Neural progenitor cell (in vitro differentiated cells): Measurements from ENCODE around the gene NLK. TPM values are rescaled to one million over a fixed set of nuclear protein-coding genes. Genes with fewer than 3 reads are reported as not detected.
A peak's percentile ranks its signal among the peaks of the same experiment; 100 is the strongest.

Experiments used
- DNase-seq: peaks from one replicate; pipeline ENCODE4 v3.0.0-alpha.2; 2016; ENCODE audit warnings: low spot score
- H2AFZ ChIP-seq: fragments of 200-600 bp; sonication (generic); replicated peaks from 2 replicates; pipeline ENCODE4 v1.6.1; 2016; ENCODE audit warnings: antibody characterized with exemption
- H3F3A ChIP-seq: fragments of 200-600 bp; sonication (generic); 2 replicates; pipeline ENCODE4 v1.6.1; 2016; ENCODE audit warnings: antibody characterized with exemption, low read depth
- H3K27ac ChIP-seq: fragments of 200-600 bp; sonication (generic); 2 replicates; pipeline ENCODE4 v1.5.1; 2016; ENCODE audit warnings: mild to moderate bottlenecking
- H3K27me3 ChIP-seq: fragments of 200-600 bp; sonication (generic); 2 replicates; pipeline ENCODE4 v1.6.1; 2016; ENCODE audit warnings: mild to moderate bottlenecking, moderate library complexity
- H3K36me3 ChIP-seq: fragments of 200-600 bp; sonication (generic); 2 replicates; pipeline ENCODE4 v1.5.1; 2016
- H3K4me1 ChIP-seq: fragments of 200-600 bp; sonication (generic); 2 replicates; pipeline ENCODE4 v1.6.1; 2016; ENCODE audit warnings: mixed run types
- H3K4me2 ChIP-seq: fragments of 200-600 bp; sonication (generic); 2 replicates; pipeline ENCODE4 v1.6.1; 2016
- H3K4me3 ChIP-seq: fragments of 200-600 bp; sonication (generic); 2 replicates; pipeline ENCODE4 v1.5.1; 2016
- H3K79me2 ChIP-seq: fragments of 200-600 bp; sonication (generic); 2 replicates; pipeline ENCODE4 v1.6.1; 2016; ENCODE audit warnings: low read depth
- H3K9ac ChIP-seq: fragments of 200-600 bp; sonication (generic); 2 replicates; pipeline ENCODE4 v1.6.1; 2016
- H3K9me3 ChIP-seq: fragments of 200-600 bp; sonication (generic); 2 replicates; pipeline ENCODE4 v1.5.1; 2016; ENCODE audit warnings: low read depth
- H4K20me1 ChIP-seq: fragments of 200-600 bp; sonication (generic); 2 replicates; pipeline ENCODE4 v1.6.1; 2016; ENCODE audit warnings: low read depth
- H3K27ac Mint-ChIP-seq: 3 replicates; pipeline ENCODE4 v1.8.0; 2021; ENCODE audit warnings: mixed read lengths
- H3K27me3 Mint-ChIP-seq: 2 replicates; pipeline ENCODE4 v1.8.0; 2022; ENCODE audit warnings: low read depth, mild to moderate bottlenecking, inconsistent platforms, moderate library complexity, mixed read lengths; ENCODE audit not compliant: insufficient read depth
- H3K36me3 Mint-ChIP-seq: 3 replicates; pipeline ENCODE4 v1.8.0; 2021; ENCODE audit warnings: mixed read lengths
- H3K4me1 Mint-ChIP-seq: 3 replicates; pipeline ENCODE4 v1.8.0; 2021; ENCODE audit warnings: mixed read lengths
- H3K4me3 Mint-ChIP-seq: 3 replicates; pipeline ENCODE4 v1.8.0; 2021; ENCODE audit warnings: mild to moderate bottlenecking, moderate library complexity, mixed read lengths
- H3K9me3 Mint-ChIP-seq: 3 replicates; pipeline ENCODE4 v1.8.0; 2020; ENCODE audit warnings: mixed read lengths
- EZH2 ChIP-seq: fragments of 200-600 bp; sonication (generic); IDR thresholded peaks from 2 replicates; pipeline ENCODE4 v1.6.1; 2017; ENCODE audit warnings: antibody characterized with exemption, mild to moderate bottlenecking, moderate library complexity
- EZH2phosphoT487 ChIP-seq: fragments of 200-600 bp; sonication (generic); IDR thresholded peaks from 2 replicates; pipeline ENCODE4 v1.6.1; 2017; ENCODE audit warnings: antibody characterized with exemption
- total RNA-seq: library from RNA; depleted of rRNA; stranded (reverse); fragments of >200 nt; gene quantifications from 2 replicates; pipeline ENCODE4 v1.2.3, GENCODE V29; 2015; ENCODE audit warnings: low replicate concordance
- TF ChIP-seq, protein P1 (sequence below): fragments of 200-600 bp; sonication (generic); IDR thresholded peaks from 2 replicates; pipeline ENCODE4 v1.5.1; 2017; ENCODE audit warnings: antibody characterized with exemption, mild to moderate bottlenecking

NLK gene
- total RNA-seq, 1 donor from 2014 or later: 61.7 TPM

DNA sequence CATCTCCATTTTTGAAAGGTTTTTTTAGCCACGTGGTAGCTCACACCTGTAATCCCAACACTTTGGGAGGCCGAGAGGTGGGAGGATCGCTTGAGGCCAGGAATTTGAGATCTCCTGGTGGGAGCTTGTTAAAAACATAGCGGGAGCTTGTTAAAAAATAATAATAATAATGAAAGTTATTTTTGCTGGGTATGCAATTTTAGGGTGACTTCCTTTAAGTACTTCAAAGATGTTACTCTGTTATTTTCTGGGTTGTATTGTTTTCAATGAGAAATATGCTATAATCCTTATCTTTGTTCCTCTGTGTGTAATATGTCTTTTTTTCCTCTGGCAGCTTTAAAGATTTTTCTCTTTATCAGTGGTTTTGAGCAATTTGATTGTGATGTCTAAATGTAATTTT is 48.1 kb downstream of the NLK start:
- Histone ChIP-seq H3K9me3 (peaks cover 6% of the 10 kb centered on the region), H3F3A (no peaks in the 10 kb centered on the region), H3K36me3 (no peaks in the 10 kb centered on the region), H3K4me3 (no peak overlapping the region), H3K9ac (no peak overlapping the region), H4K20me1 (peaks cover 35% of the 10 kb centered on the region), H3K27me3 (no peaks in the 10 kb centered on the region), H3K4me2 (no peak overlapping the region), H2AFZ (no peak overlapping the region), H3K27ac (no peak overlapping the region), H3K4me1 (peaks cover 22% of the 10 kb centered on the region), H3K79me2 (peaks cover 100% of the 10 kb centered on the region)
- peaks cover 10% of the 10 kb centered on the region for H3K9me3 Mint-ChIP-seq
- H3K27ac Mint-ChIP-seq: no peak overlapping the region
- H3K27me3 Mint-ChIP-seq: no peaks in the 10 kb centered on the region
- TF ChIP-seq, protein P1, sequence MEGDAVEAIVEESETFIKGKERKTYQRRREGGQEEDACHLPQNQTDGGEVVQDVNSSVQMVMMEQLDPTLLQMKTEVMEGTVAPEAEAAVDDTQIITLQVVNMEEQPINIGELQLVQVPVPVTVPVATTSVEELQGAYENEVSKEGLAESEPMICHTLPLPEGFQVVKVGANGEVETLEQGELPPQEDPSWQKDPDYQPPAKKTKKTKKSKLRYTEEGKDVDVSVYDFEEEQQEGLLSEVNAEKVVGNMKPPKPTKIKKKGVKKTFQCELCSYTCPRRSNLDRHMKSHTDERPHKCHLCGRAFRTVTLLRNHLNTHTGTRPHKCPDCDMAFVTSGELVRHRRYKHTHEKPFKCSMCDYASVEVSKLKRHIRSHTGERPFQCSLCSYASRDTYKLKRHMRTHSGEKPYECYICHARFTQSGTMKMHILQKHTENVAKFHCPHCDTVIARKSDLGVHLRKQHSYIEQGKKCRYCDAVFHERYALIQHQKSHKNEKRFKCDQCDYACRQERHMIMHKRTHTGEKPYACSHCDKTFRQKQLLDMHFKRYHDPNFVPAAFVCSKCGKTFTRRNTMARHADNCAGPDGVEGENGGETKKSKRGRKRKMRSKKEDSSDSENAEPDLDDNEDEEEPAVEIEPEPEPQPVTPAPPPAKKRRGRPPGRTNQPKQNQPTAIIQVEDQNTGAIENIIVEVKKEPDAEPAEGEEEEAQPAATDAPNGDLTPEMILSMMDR: no peak
- TF ChIP-seq EZH2 (no peak), EZH2phosphoT487 (no peak)
- DNase-seq: no peak
- H3K36me3 Mint-ChIP-seq: no peaks in the 10 kb centered on the region
- no peak overlapping the region for H3K4me3 Mint-ChIP-seq
- H3K4me1 Mint-ChIP-seq: peaks cover 11% of the 10 kb centered on the region

DNA sequence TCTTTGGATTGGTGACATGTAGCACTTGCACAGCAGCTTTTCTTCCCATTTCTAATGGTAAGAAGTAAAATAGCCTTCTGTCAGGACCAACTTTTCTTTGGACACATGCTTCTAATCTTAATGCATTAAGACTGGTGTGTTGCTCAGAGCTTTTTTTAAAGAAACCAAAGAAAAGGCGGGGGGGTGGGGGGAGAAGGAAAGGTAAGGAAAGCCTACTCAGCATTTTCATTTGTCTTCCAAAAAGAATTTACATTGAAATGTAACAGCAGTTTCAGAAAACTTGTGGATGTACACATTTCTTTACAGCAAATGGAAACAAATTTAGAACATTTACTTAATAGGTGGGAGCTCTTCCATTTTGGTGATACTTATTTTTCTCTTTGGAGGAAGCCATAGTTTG is 49.6 kb downstream of the NLK start:
- no peaks in the 10 kb centered on the region for H3K36me3 ChIP-seq
- H3K4me3 ChIP-seq: no peak overlapping the region
- Mint-ChIP-seq H3K27me3 (no peaks in the 10 kb centered on the region), H3K27ac (no peak overlapping the region), H3K36me3 (no peaks in the 10 kb centered on the region), H3K4me1 (peaks cover 11% of the 10 kb centered on the region), H3K9me3 (peaks cover 10% of the 10 kb centered on the region), H3K4me3 (no peak overlapping the region)
- H3K9ac ChIP-seq: no peak overlapping the region
- H3K9me3 ChIP-seq: peaks cover 6% of the 10 kb centered on the region
- peaks cover 22% of the 10 kb centered on the region for H3K4me1 ChIP-seq
- TF ChIP-seq EZH2 (no peak), EZH2phosphoT487 (no peak)
- TF ChIP-seq, protein P1: no peak
- no peak overlapping the region for H3K27ac ChIP-seq
- no peaks in the 10 kb centered on the region for H3F3A ChIP-seq
- H4K20me1 ChIP-seq: peaks cover 45% of the 10 kb centered on the region
- DNase-seq: no peak
- H3K79me2 ChIP-seq: peaks cover 98% of the 10 kb centered on the region
- H2AFZ ChIP-seq: no peak overlapping the region
- peak overlapping the region; percentile 31 for H3K4me2 ChIP-seq
- H3K27me3 ChIP-seq: no peaks in the 10 kb centered on the region

DNA sequence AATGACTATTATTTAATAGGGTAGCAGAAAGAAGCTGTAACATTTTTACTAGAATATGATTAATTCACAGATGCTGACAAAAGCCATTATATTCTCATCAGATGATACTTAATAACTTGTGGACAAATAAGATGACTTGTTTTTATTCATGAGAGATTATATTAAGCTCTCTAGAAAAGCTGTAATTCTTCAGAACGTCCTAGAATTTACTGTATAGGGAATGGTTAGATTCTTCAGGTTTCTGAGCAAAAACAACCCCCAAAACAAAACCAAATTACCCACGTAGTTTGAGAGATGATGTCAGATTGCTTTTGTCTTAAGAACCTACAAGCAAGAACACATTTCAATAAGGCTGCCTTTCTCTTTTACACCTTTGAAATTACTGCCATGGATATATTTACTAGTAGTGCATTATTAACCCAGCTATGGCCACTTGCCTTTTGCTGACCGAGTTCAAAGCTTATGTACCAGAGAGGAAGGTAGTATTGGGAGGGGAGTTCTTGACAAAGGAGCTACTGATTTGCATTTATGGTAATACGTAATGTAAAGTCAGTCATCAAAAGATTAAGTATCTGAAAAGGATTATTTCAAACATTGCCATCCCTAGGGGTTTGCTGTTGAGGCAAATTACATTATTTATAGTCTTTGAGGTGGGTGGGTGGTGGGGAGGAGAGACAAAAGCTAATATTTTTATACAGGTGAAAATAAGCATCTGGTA is 51.7 kb downstream of the NLK start:
- Mint-ChIP-seq H3K9me3 (peaks cover 7% of the 10 kb centered on the region), H3K27ac (no peak overlapping the region), H3K4me1 (peaks cover 11% of the 10 kb centered on the region), H3K4me3 (no peak overlapping the region), H3K27me3 (no peaks in the 10 kb centered on the region), H3K36me3 (peaks cover 6% of the 10 kb centered on the region)
- no peak overlapping the region for H3K4me3 ChIP-seq
- H3K36me3 ChIP-seq: no peaks in the 10 kb centered on the region
- DNase-seq: no peak
- no peak overlapping the region for H3K9ac ChIP-seq
- no peaks in the 10 kb centered on the region for H3F3A ChIP-seq
- TF ChIP-seq EZH2phosphoT487 (no peak), EZH2 (no peak)
- TF ChIP-seq, protein P1: no peak
- H2AFZ ChIP-seq: no peak overlapping the region
- H3K27ac ChIP-seq: no peak overlapping the region
- H3K79me2 ChIP-seq: peaks cover 91% of the 10 kb centered on the region
- peaks cover 45% of the 10 kb centered on the region for H4K20me1 ChIP-seq
- H3K9me3 ChIP-seq: peaks cover 4% of the 10 kb centered on the region
- H3K4me2 ChIP-seq: no peak overlapping the region
- H3K27me3 ChIP-seq: no peaks in the 10 kb centered on the region
- peaks cover 22% of the 10 kb centered on the region for H3K4me1 ChIP-seq
